WTC11 (cell line): Measurements from ENCODE around the gene SH2D1B. TPM values are rescaled to one million over a fixed set of nuclear protein-coding genes. Genes with fewer than 3 reads are reported as not detected.
"Not testable (repeated sequence)": the region's sequence is repeated elsewhere in the genome, so short reads cannot be mapped to it uniquely, and the experiment has no call there.

Source experiments
- ATAC-seq: fragments of 200-7000 bp; cut with Tn5 transposase; 2 replicates; pipeline ENCODE4 v1.10.0; 2021; ENCODE audit warnings: mild to moderate bottlenecking, moderate library complexity
- CTCF ChIA-PET: fragments of 300-600 bp; sonication (Branson Sonifier 250); formaldehyde crosslinking; loops from one replicate; lab custom pipeline; 2021; ENCODE audit warnings: antibody characterized with exemption; lab: Charles Lee
- POLR2A ChIA-PET: fragments of 350-600 bp; sonication (Branson Sonifier 250); formaldehyde crosslinking; loops from one replicate; lab custom pipeline; 2021; ENCODE audit warnings: antibody characterized with exemption; lab: Charles Lee
- DNase-seq: peaks from one replicate; pipeline ENCODE4 v3.0.0; 2021; ENCODE audit warnings: low spot score
- H3K27ac Mint-ChIP-seq: 2 replicates; pipeline ENCODE4 v1.8.0; 2021; ENCODE audit warnings: mixed read lengths
- H3K27me3 Mint-ChIP-seq: 2 replicates; pipeline ENCODE4 v1.8.0; 2021; ENCODE audit warnings: low read depth, mild to moderate bottlenecking, moderate library complexity, mixed read lengths
- H3K36me3 Mint-ChIP-seq: 2 replicates; pipeline ENCODE4 v1.8.0; 2021; ENCODE audit warnings: mixed read lengths
- H3K4me1 Mint-ChIP-seq: 2 replicates; pipeline ENCODE4 v1.8.0; 2022; ENCODE audit warnings: mixed read lengths
- H3K4me3 Mint-ChIP-seq: 2 replicates; pipeline ENCODE4 v1.8.0; 2021; ENCODE audit warnings: mild to moderate bottlenecking, moderate library complexity, mixed read lengths
- H3K9me3 Mint-ChIP-seq: 2 replicates; pipeline ENCODE4 v1.8.0; 2021; ENCODE audit warnings: mixed read lengths
- ATF1 ChIP-seq: sonication (generic); formaldehyde crosslinking; IDR thresholded peaks from 2 replicates; pipeline ENCODE4 v1.8.1; 2023; ENCODE audit warnings: mild to moderate bottlenecking, moderate library complexity, missing genetic modification reagents
- CREM ChIP-seq: sonication (generic); formaldehyde crosslinking; IDR thresholded peaks from 2 replicates; pipeline ENCODE4 v1.8.1; 2022; ENCODE audit warnings: mild to moderate bottlenecking, missing genetic modification reagents, moderate library complexity
- ELF4 ChIP-seq: sonication (generic); formaldehyde crosslinking; IDR thresholded peaks from 2 replicates; pipeline ENCODE4 v1.8.1; 2022; ENCODE audit warnings: low read depth, mild to moderate bottlenecking, moderate library complexity, missing genetic modification reagents
- EMX1 ChIP-seq: fragments of 250-450 bp; sonication (Bioruptor Pico); IDR thresholded peaks from 2 replicates; pipeline ENCODE4 v1.8.0; 2021; ENCODE audit warnings: mild to moderate bottlenecking
- ESRRA ChIP-seq: sonication (generic); formaldehyde crosslinking; IDR thresholded peaks from 2 replicates; pipeline ENCODE4 v1.8.1; 2022; ENCODE audit warnings: mild to moderate bottlenecking, missing genetic modification reagents, borderline replicate concordance
- FOXK1 ChIP-seq: sonication (generic); formaldehyde crosslinking; IDR thresholded peaks from 2 replicates; pipeline ENCODE4 v1.8.0; 2022; ENCODE audit warnings: mild to moderate bottlenecking, moderate library complexity, missing genetic modification reagents
- GABPB1 ChIP-seq: sonication (generic); formaldehyde crosslinking; IDR thresholded peaks from 2 replicates; pipeline ENCODE4 v1.8.1; 2023; ENCODE audit warnings: mild to moderate bottlenecking, missing genetic modification reagents
- JAZF1 ChIP-seq: fragments of 250-450 bp; sonication (Bioruptor Pico); IDR thresholded peaks from 2 replicates; pipeline ENCODE4 v1.9.0; 2021; ENCODE audit warnings: moderate library complexity, mild to moderate bottlenecking, inconsistent platforms
- KAT7 ChIP-seq: sonication (generic); formaldehyde crosslinking; IDR thresholded peaks from 2 replicates; pipeline ENCODE4 v1.8.1; 2023; ENCODE audit warnings: missing genetic modification reagents, mild to moderate bottlenecking, borderline replicate concordance
- NFATC4 ChIP-seq: fragments of 250-450 bp; sonication (Bioruptor Pico); IDR thresholded peaks from 2 replicates; pipeline ENCODE4 v1.9.0; 2021; ENCODE audit warnings: mild to moderate bottlenecking
- OVOL2 ChIP-seq: fragments of 250-450 bp; sonication (Bioruptor Pico); IDR thresholded peaks from 2 replicates; pipeline ENCODE4 v1.9.0; 2021; ENCODE audit warnings: mild to moderate bottlenecking, borderline replicate concordance
- RORB ChIP-seq: fragments of 250-450 bp; sonication (Bioruptor Pico); IDR thresholded peaks from 2 replicates; pipeline ENCODE4 v1.9.0; 2021; ENCODE audit warnings: mild to moderate bottlenecking
- SP1 ChIP-seq: sonication (generic); formaldehyde crosslinking; conservative IDR thresholded peaks from 2 replicates; pipeline ENCODE4 v1.8.1; 2022; ENCODE audit warnings: missing genetic modification reagents
- TEAD1 ChIP-seq: sonication (generic); formaldehyde crosslinking; IDR thresholded peaks from 2 replicates; pipeline ENCODE4 v1.8.0; 2022; ENCODE audit warnings: mild to moderate bottlenecking, missing genetic modification reagents
- TEAD4 ChIP-seq: sonication (generic); formaldehyde crosslinking; IDR thresholded peaks from 2 replicates; pipeline ENCODE4 v1.8.0; 2022; ENCODE audit warnings: mild to moderate bottlenecking, missing genetic modification reagents
- ZBTB21 ChIP-seq: sonication (generic); formaldehyde crosslinking; IDR thresholded peaks from 2 replicates; pipeline ENCODE4 v1.8.1; 2023; ENCODE audit warnings: mild to moderate bottlenecking, missing genetic modification reagents, borderline replicate concordance
- ZNF138 ChIP-seq: sonication (generic); formaldehyde crosslinking; conservative IDR thresholded peaks from 2 replicates; pipeline ENCODE4 v1.8.1; 2022; ENCODE audit warnings: mild to moderate bottlenecking, moderate library complexity, missing genetic modification reagents
- ZNF232 ChIP-seq: sonication (generic); formaldehyde crosslinking; IDR thresholded peaks from 2 replicates; pipeline ENCODE4 v1.8.0; 2022; ENCODE audit warnings: mild to moderate bottlenecking, missing genetic modification reagents
- ZNF263 ChIP-seq: sonication (generic); formaldehyde crosslinking; IDR thresholded peaks from 2 replicates; pipeline ENCODE4 v1.8.1; 2022; ENCODE audit warnings: low read depth, mild to moderate bottlenecking, moderate library complexity, missing genetic modification reagents
- total RNA-seq: library from RNA; stranded (reverse); gene quantifications from 3 replicates; pipeline ENCODE4 v1.2.3, GENCODE V29; 2021
- TF ChIP-seq, protein P1 (sequence below): sonication (generic); formaldehyde crosslinking; IDR thresholded peaks from 2 replicates; pipeline ENCODE4 v1.8.0; 2022; ENCODE audit warnings: mild to moderate bottlenecking, missing genetic modification reagents
- TF ChIP-seq, protein P2 (sequence below): fragments of 250-450 bp; sonication (Bioruptor Pico); IDR thresholded peaks from 2 replicates; pipeline ENCODE4 v1.8.0; 2021; ENCODE audit warnings: mild to moderate bottlenecking
- TF ChIP-seq, protein P3 (sequence below): fragments of 250-450 bp; sonication (Bioruptor Pico); IDR thresholded peaks from 2 replicates; pipeline ENCODE4 v1.9.0; 2021; ENCODE audit warnings: mild to moderate bottlenecking
- TF ChIP-seq, protein P4 (sequence below): sonication (generic); formaldehyde crosslinking; IDR thresholded peaks from 2 replicates; pipeline ENCODE4 v1.8.1; 2023; ENCODE audit warnings: mild to moderate bottlenecking, missing genetic modification reagents, moderate library complexity
- TF ChIP-seq, protein P5 (sequence below): sonication (generic); formaldehyde crosslinking; IDR thresholded peaks from 2 replicates; pipeline ENCODE4 v1.8.1; 2022; ENCODE audit warnings: mild to moderate bottlenecking, missing genetic modification reagents, moderate library complexity, borderline replicate concordance

The SH2D1B gene
- total RNA-seq, 1 experiment from 2014 or later: not detected

DNA sequence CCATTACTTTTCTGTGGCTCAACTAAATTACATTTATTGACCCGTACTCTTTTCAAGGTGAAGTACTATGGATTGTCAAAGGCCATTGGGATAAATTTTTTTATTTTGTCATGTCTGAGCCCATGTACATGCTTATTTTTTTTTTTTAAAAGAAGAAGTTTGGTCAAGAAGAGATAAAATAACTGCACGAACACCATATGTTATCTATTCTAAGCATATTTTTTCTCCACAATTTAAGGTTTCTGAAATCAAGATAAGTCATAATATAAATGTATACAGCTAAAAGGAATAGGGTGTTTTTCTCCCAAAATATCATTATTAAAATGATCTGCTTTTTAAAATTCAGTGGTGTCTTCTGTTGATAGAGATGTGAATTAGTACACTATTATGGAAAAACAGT, 35.0 kb upstream of the SH2D1B start:
- CTCF ChIA-PET: no interaction called here

DNA sequence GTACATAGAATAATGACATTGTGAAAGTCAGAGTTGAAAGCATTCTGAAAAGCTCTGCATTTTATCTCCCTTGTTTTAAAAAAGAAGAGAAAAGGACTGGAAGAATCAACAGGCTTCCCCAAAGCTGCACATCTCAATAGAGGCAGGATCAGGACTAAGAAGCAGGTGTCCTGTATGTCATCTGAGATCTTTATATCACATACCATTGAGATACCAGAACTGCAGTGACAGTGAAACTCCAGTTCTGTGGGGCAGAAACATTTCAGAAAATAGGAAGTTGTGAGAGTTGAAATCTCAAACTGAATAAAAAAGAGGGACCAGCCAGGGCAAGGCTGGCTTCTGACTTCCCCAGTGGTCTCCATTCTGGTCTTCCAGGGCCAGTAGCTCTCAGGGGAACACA, 33.0 kb upstream of the SH2D1B start:
- CTCF ChIA-PET: no interaction called here
- no peak for ATAC-seq
- Mint-ChIP-seq H3K4me3 (no peak overlapping the region), H3K27me3 (no peaks in the 10 kb centered on the region; the same call in 1 of the 2 replicates), H3K9me3 (peaks cover 8% of the 10 kb centered on the region), H3K36me3 (no peaks in the 10 kb centered on the region), H3K27ac (no peak overlapping the region), H3K4me1 (0 out of 2 replicates have a peak, but pooled peaks cover 4% of the 10 kb centered on the region)
- TF ChIP-seq, protein P1, sequence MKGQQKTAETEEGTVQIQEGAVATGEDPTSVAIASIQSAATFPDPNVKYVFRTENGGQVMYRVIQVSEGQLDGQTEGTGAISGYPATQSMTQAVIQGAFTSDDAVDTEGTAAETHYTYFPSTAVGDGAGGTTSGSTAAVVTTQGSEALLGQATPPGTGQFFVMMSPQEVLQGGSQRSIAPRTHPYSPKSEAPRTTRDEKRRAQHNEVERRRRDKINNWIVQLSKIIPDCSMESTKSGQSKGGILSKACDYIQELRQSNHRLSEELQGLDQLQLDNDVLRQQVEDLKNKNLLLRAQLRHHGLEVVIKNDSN (CRISPR knock-in tag): no peak
- TF ChIP-seq TEAD4 (no peak), JAZF1 (CRISPR knock-in tag) (no peak), FOXK1 (no peak), ZNF263 (CRISPR knock-in tag) (no peak), SP1 (no peak), TEAD1 (CRISPR knock-in tag) (no peak), OVOL2 (no peak), ELF4 (CRISPR knock-in tag) (no peak)
- TF ChIP-seq, protein P2, sequence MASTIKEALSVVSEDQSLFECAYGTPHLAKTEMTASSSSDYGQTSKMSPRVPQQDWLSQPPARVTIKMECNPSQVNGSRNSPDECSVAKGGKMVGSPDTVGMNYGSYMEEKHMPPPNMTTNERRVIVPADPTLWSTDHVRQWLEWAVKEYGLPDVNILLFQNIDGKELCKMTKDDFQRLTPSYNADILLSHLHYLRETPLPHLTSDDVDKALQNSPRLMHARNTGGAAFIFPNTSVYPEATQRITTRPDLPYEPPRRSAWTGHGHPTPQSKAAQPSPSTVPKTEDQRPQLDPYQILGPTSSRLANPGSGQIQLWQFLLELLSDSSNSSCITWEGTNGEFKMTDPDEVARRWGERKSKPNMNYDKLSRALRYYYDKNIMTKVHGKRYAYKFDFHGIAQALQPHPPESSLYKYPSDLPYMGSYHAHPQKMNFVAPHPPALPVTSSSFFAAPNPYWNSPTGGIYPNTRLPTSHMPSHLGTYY: no peak
- TF ChIP-seq, protein P3, sequence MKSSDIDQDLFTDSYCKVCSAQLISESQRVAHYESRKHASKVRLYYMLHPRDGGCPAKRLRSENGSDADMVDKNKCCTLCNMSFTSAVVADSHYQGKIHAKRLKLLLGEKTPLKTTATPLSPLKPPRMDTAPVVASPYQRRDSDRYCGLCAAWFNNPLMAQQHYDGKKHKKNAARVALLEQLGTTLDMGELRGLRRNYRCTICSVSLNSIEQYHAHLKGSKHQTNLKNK (CRISPR knock-in tag): no peak
- TF ChIP-seq, protein P4, sequence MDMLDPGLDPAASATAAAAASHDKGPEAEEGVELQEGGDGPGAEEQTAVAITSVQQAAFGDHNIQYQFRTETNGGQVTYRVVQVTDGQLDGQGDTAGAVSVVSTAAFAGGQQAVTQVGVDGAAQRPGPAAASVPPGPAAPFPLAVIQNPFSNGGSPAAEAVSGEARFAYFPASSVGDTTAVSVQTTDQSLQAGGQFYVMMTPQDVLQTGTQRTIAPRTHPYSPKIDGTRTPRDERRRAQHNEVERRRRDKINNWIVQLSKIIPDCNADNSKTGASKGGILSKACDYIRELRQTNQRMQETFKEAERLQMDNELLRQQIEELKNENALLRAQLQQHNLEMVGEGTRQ (CRISPR knock-in tag): no peak
- DNase-seq: no peak
- POLR2A ChIA-PET: no interaction called here

More for the DNA sequence above, 35.0 kb upstream of the SH2D1B start:
- ATAC-seq (no peak), DNase-seq (no peak)
- Mint-ChIP-seq H3K27ac (no peak overlapping the region), H3K27me3 (peaks cover 4% of the 10 kb centered on the region), H3K9me3 (peaks cover 23% of the 10 kb centered on the region), H3K4me3 (no peak overlapping the region), H3K36me3 (peaks cover 6% of the 10 kb centered on the region), H3K4me1 (0 out of 2 replicates have a peak, but pooled peaks cover 4% of the 10 kb centered on the region)
- TF ChIP-seq EMX1 (no peak), ESRRA (CRISPR knock-in tag) (no peak), OVOL2 (no peak), KAT7 (CRISPR knock-in tag) (no peak), RORB (CRISPR knock-in tag) (no peak), ZNF232 (CRISPR knock-in tag) (no peak), ZNF138 (CRISPR knock-in tag) (no peak), NFATC4 (CRISPR knock-in tag) (no peak), ATF1 (CRISPR knock-in tag) (no peak), CREM (CRISPR knock-in tag) (no peak), GABPB1 (CRISPR knock-in tag) (no peak), TEAD4 (no peak), ZBTB21 (CRISPR knock-in tag) (no peak)
- TF ChIP-seq, protein P5, sequence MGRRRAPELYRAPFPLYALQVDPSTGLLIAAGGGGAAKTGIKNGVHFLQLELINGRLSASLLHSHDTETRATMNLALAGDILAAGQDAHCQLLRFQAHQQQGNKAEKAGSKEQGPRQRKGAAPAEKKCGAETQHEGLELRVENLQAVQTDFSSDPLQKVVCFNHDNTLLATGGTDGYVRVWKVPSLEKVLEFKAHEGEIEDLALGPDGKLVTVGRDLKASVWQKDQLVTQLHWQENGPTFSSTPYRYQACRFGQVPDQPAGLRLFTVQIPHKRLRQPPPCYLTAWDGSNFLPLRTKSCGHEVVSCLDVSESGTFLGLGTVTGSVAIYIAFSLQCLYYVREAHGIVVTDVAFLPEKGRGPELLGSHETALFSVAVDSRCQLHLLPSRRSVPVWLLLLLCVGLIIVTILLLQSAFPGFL: no peak
- POLR2A ChIA-PET: no interaction called here

DNA sequence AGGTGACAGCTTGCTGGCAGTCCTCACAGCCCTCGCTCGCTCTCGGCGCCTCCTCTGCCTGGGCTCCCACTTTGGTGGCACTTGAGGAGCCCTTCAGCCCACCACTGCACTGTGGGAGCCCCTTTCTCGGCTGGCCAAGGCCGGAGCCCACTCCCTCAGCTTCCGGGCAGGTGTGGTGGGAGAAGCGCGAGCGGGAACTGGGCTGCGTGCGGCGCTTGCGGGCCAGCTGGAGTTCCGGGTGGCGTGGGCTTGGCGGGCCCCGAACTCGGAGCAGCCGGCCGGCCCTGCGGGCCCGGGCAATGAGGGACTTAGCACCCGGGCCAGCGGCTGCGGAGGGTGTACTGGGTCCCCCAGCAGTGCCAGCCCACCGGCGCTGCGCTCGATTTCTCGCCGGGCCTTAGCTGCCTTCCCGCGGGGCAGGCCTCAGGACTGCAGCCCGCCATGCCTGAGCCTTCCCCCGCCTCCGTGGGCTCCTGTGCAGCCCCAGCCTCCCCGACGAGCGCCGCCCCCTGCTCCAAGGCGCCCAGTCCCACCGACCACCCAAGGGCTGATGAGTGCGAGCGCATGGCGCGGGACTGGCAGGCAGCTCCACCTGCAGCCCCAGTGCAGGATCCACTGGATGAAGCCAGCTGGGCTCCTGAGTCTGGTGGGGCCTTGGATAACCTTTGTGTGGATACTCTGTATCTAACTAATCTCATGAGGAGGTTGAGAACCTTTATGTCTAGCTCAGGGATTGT, 21.2 kb upstream of the SH2D1B start:
- ATAC-seq, CTCF ChIA-PET, POLR2A ChIA-PET, H3K9me3 Mint-ChIP-seq, H3K4me3 Mint-ChIP-seq, H3K27me3 Mint-ChIP-seq, H3K4me1 Mint-ChIP-seq, H3K36me3 Mint-ChIP-seq, DNase-seq, H3K27ac Mint-ChIP-seq: not testable (repeated sequence)
